ENCODE data around the gene AUTS2.

The AUTS2 gene

GRCh38 chr7:70545214-70545613 is 946.9 kb downstream of the AUTS2 start:
- DNase-seq (ENCODE audit: low read depth) = no peak

DNA sequence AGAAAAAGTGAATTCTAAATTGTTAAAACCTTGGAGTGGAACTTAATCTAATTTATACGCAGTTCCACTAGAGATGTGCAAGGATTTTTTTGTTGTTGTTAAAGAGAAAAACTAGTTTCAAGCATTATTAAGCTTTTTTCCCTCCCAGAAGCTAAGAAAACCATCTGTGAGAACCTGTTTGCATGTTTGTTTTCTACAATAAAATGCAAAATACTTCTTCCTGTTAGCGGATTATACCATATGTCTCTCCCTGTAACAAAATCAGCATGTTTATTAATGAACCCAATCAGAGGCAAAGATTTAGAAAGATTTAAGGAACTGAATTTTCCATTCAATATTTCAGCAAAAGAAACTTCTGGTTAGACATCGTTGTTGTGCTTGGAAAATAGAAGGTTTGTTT is 953.9 kb downstream of the AUTS2 start:
- DNase-seq (ENCODE audit: low read depth) = no peak

GRCh38 chr7:70553364-70553763 is 955.1 kb downstream of the AUTS2 start:
- no peak for DNase-seq (ENCODE audit: low read depth)

DNA sequence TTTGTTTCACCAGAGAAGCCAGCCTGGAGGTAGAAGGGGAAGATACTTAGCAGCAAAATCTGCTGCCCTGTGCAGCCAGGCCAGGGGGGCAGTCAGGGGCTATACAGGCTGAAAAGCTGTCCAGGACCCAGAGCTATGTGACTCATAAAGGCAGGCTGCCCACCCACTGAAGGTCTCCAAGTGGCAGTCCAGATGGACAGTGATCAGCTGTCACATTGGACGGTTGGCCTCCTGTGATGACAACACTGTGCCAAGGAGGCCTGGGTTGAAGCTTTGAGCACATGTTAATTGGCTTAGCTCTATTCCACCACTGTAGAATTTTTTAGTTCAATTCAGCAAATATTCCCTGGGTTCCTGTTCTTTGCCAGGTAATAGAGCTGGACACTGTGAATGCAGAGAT is 956.4 kb downstream of the AUTS2 start:
- DNase-seq (ENCODE audit: low read depth) = no peak

- DNase-seq (ENCODE audit: low read depth) = no peak
Observed at GRCh38 chr7:70556761-70557160, 958.5 kb downstream of the AUTS2 start.

DNA sequence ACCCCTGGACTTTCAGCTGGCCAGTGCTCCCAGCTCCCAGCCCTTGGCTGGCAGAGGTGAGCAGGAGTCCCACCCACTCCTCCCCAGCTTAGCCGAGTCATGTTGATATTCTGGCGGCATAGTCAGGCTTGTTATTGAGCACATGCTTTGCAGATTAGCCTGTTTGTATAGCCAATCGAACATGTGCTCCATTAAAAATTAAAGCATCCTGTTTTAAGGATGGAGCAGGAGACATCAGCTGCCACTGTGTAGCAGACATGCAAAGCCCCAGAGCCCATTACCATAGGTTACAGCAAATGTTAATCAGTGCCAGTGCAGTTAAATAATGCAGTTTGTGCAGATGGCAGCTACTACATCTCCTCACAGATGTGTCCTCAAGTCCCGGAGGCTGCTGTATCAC is 959.1 kb downstream of the AUTS2 start:
- no peak for DNase-seq (ENCODE audit: low read depth)

DNA sequence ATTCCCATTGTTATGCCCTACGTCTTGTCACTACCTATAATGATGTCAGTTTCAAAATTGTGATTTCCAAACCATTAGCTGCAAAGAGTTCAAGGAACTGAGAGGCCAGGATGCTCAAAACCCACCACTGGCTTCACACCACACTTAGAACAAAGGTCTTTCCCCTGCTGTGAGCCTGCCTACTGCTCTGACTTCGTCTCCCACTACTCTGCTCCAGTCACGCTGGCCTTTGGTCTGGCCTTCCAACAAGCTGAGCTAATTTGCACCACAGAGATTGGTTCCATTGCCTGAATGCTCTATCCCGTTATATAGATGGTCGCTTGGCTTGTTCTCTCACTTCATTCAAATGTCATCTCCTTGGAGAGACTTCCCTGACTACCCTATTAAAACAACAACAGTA is 961.5 kb downstream of the AUTS2 start:
- no peak for DNase-seq (ENCODE audit: low read depth)

DNA sequence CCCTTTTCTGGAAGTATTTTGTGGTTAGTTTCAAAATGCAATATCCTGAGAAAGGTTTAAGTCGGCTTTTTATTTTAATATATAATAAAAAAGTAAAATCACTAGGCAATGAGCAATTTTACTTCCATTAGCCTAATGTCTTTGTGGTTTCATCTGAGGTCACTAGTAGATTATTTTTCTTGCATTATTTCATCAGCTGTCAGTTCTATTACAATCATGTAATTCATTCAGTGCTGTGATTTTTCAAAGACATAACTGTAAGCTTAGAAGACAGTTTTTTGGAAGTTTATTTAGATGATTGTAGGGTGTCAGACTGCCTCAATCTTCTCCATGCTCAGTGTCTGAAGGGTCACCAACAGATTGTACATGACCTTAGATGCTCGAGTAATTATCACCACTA is 965.7 kb downstream of the AUTS2 start:
- no peak for DNase-seq (ENCODE audit: low read depth)

DNA sequence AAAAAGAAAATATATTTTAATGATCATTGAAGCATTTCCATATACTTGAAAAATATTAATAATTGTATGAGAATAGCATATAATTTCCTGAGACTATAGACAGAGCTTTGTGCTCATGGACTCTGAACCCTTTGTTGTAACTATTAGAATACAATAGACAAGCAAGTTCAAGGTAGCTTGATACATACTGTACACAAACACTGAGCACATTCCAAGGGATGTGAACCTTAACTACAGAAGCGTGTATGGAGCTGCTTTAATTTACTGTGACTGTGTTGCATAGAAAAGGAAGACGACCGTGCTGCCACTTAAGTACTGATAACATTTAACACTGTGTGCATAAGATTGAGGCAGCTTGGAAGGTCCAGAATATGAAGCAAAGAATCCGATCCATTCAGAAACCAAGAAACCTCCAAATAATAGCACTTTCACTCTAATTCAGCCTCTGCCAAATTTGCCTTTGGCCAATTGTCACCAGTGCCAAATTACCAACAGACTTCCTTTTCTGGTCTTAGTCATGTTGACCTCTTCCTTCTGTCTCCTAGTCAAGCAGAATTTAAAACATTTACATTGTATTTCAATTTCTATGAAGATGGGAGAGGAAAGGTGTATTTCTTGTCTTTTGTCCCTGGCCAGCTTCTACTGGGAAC is 967.6 kb downstream of the AUTS2 start:
- DNase-seq (ENCODE audit: low read depth) = no peak

- DNase-seq (ENCODE audit: low read depth) = no peak
Observed at GRCh38 chr7:70566671-70567070, 968.4 kb downstream of the AUTS2 start.

DNA sequence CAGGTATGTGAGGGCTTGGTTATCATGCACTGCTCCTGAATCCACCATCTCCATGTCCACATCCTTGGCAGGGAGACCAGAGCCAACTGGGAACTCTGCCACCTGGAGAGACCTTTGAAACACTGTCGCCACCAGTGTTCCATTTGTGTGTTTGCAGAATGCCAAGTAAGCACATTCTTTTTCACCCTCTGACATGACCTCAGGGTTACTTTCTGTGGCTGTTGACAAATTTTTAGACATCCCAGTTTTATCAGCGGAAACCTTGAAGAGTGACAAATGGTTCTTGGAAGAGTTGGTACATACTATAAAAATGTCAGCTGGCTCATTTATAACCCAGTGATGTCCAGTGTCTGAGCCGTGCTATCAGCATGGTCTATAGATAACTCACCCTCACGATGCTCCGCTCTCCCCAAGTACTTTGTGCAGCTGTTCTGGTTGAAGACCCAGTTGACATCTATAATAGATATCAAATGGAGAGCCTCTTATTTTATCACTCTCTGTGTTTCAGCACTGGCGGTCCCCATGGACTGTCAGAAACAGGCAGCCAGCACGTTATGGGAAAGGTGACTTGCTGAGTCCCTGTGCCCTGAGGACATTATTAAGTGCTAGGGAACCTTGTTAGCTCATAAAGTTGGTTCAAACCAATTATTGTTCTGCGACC is 970.5 kb downstream of the AUTS2 start:
- DNase-seq (ENCODE audit: low read depth) = no peak

DNA sequence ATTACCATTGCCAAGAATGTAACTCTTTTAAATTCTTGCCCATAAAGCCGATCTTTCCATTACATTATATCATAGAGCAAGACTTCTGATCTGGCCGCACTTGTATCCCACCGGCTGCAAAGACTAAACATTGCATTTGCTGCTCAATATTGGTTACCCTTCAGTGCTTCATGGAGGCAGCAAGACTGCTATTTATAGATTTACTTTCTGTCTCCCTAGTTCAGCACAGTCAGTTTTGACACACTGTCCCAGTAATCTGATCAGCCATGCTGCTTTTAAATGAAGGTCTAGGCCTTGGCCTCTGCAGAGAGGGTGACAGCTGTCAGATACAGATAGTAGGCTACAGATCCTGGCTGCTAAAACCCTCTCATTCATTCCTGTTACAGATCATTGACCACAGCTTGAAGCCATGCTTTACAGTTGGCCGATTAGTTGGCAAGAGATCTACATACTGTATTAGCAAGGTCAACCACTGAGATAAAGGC is 971.1 kb downstream of the AUTS2 start:
- no peak for DNase-seq (ENCODE audit: low read depth)

DNA sequence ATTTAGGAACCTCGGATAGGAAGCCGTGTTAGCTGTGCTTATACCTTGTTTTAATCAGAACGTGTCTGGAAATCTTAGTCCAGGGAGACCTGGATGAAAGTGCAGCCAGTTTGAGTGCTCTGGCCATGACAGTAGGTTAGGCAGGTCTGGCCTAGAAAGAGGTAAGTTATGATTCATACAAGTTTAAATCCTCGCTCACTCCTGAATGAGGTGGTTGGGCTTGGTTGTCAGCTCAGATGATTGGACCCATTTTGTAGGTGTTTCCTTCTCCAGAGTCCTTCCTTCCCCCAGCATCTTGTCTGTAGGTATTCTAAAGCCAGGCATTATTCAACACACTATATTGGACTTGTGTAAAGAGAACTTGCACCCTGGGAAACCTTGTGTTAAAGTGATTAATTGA is 971.8 kb downstream of the AUTS2 start:
- DNase-seq (ENCODE audit: low read depth) = no peak

GRCh38 chr7:70570961-70571360 is 972.7 kb downstream of the AUTS2 start:
- DNase-seq (ENCODE audit: low read depth) = no peak

DNA sequence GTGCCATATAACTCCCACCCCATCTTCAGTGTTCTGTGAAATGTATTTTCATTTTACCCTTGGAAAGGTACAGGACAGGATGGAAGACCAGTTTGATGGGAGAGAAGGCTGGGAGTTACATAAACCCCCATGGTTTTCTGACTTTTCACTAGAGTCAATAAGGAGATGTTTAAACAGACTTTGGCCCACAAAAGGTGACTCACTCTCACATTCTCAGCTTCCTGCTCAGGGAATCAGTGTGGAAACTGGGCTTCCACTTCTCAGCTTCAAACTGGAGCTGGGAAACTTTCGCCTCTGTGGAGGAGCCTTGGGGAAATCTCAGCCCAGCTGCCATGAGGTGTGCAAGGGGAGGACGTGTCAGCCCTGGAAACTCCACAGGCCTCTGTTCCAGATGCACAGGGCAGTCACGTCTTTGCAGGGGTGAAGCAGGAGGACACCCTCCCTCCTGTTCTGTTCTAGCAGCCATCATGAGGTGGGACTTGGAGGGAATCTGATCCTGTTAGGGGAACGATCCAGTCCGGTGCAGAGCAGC is 973.2 kb downstream of the AUTS2 start:
- no peak for DNase-seq (ENCODE audit: low read depth)

GRCh38 chr7:70571961-70572360 is 973.7 kb downstream of the AUTS2 start:
- no peak for DNase-seq (ENCODE audit: low read depth)

GRCh38 chr7:70572571-70572970 is 974.3 kb downstream of the AUTS2 start:
- DNase-seq (ENCODE audit: low read depth) = no peak

GRCh38 chr7:70573071-70573661 is 974.9 kb downstream of the AUTS2 start:
- no peak for DNase-seq (ENCODE audit: low read depth)

- DNase-seq (ENCODE audit: low read depth) = no peak
Observed at GRCh38 chr7:70573696-70574095, 975.4 kb downstream of the AUTS2 start.

DNA sequence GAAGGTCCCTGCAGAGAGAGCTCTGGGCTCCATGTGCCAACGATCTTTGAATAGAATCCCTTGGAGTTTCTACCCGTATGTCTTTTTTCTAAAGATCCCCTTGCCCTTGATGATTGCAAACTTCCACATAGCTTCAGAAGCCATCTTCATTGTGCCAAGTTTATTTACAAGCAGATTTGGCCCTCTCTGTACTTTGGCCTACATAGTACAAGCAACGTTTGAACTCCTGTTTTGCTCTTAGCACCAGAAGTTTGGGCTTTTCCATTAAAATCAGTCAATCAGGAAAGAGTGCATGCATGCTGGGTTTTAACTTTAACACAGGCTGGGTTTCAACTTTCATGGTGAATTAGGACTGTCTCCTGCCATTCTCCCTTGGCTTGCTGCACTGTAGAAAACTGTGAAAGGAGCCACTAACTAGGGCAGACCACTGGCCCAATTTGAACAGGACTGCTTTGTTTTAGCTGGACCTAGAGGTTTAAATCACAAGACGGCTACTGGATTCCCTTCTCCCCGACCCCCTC is 976.1 kb downstream of the AUTS2 start:
- DNase-seq (ENCODE audit: low read depth) = no peak

DNA sequence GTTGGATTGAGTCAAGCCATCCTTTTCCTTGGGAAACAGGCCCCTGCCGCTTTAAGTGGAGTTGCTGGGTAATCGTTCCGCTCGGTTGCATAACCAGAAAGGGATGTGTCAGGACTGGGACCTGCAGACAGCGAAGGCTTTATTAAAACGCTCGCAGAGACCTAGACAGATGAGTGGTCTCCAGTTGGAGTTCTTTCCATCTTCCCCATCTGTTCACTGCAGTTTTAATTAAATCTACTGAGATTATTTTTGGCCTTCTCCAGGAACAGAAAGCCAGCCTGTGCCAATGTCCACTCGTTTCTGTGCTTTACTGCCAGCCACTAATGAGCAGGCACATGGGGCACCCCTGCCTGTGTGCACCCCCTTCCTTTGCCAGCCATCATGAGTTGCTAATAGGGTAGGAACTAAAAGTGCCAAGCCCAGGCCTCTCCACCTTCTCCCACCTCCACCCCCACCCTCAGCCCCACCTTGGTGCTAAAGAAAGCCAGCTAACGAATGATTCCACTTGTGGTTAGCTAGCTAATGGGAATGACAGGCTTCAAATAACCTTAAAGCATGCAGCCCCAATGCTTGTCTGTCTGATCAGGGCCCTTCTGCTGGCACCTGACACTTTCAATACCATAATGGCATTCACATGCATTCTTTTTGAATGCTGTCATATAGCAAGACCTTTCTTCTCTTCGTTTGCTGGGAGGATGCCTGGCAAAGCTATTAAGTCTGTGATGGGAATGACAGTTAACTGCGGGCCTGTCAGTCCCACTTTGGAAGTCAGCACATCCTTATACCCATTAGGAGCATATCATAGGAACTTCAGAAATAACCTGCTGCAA is 976.9 kb downstream of the AUTS2 start:
- DNase-seq (ENCODE audit: low read depth) = no peak

GRCh38 chr7:70577078-70577477 is 978.8 kb downstream of the AUTS2 start:
- no peak for DNase-seq (ENCODE audit: low read depth)

Data from HS-5 (cell line).